Measurements from ENCODE around the gene EZH2.

The EZH2 gene

GRCh38 chr7:148789220-148789619 is 94.9 kb downstream of the EZH2 start:
- POLR2A ChIA-PET = no interaction called here
- no peak for DNase-seq (ENCODE audit: extremely low spot score)
- no peak for TF ChIP-seq TARDBP (IDR thresholded peaks at IDR 0.05)
- TF ChIP-seq ZNF384 (IDR thresholded peaks at IDR 0.05) = no peak
- no peak for TF ChIP-seq LEF1 (IDR thresholded peaks at IDR 0.05; ENCODE audit: borderline replicate concordance)
- no peak for TF ChIP-seq NFRKB (IDR thresholded peaks at IDR 0.05)
- TF ChIP-seq L3MBTL2 (conservative IDR thresholded peaks at IDR 0.05) = no peak
- TF ChIP-seq SP1 (IDR thresholded peaks at IDR 0.05) = no peak
- TF ChIP-seq SUZ12 (IDR thresholded peaks at IDR 0.05) = no peak
- TF ChIP-seq HDGF (IDR thresholded peaks at IDR 0.05; ENCODE audit: borderline replicate concordance) = no peak
- TF ChIP-seq FOXK2 (IDR thresholded peaks at IDR 0.05) = no peak
- no peak for TF ChIP-seq PKNOX1 (IDR thresholded peaks at IDR 0.05)
- TF ChIP-seq FOXA1 (IDR thresholded peaks at IDR 0.05) = no peak
- no peak for TF ChIP-seq ARNT (IDR thresholded peaks at IDR 0.05)
- no peak for TF ChIP-seq CTBP1 (IDR thresholded peaks at IDR 0.05; ENCODE audit: borderline replicate concordance)
- TF ChIP-seq BHLHE40 (IDR thresholded peaks at IDR 0.05; ENCODE audit: borderline replicate concordance) = no peak
- CTCF ChIA-PET = no interaction called here

GRCh38 chr7:148787571-148788295 is 96.4 kb downstream of the EZH2 start:
- POLR2A ChIA-PET = no interaction called here

DNA sequence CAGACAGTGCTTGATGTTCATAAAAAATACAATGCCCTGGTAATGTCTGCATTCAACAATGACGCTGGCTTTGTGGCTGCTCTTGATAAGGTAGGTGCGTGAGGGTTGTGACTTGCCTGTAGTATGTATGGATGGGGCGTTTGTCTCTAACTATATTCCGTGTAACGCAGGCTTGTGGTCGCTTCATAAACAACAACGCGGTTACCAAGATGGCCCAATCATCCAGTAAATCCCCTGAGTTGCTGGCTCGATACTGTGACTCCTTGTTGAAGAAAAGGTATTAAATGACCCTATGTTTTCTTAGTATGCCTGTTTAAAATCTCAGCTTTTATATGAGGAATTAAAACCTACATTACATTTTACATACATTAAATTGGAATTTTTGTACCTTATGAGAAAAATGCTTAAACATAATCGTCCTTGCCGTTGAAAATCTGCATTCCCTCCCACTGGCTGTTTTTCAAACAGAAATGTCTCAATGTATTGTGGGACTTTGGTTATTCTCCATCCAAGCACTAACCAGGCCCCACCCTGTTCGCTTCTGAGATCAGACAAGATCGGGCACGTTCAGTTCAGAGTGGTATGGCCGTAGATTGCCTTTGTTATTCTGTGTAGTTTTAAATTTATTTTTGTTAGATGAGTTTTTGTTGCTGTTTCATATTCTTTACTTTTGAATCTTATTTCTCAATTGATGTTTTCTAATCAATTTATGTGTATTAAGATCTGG is 100.1 kb downstream of the EZH2 start:
- CTCF ChIA-PET = interaction anchor here (0.7 to 1.2 kb wide), 2 partner anchors 46 to 72 kb away, joined by 3 read pairs; no protein-coding TSS in a partner anchor
- TF ChIP-seq SUZ12 (IDR thresholded peaks at IDR 0.05) (no peak), SP1 (IDR thresholded peaks at IDR 0.05) (no peak), CTBP1 (IDR thresholded peaks at IDR 0.05; ENCODE audit: borderline replicate concordance) (no peak), TARDBP (IDR thresholded peaks at IDR 0.05) (no peak), ARNT (IDR thresholded peaks at IDR 0.05) (no peak)
- no peak for DNase-seq (ENCODE audit: extremely low spot score)
- POLR2A ChIA-PET = no interaction called here

More at GRCh38 chr7:148787571-148788295, 96.4 kb downstream of the EZH2 start:
- no peak for DNase-seq (ENCODE audit: extremely low spot score)
- CTCF ChIA-PET = interaction anchor here (0.8 kb wide), 1 partner anchor 33 kb away, joined by 3 read pairs; no protein-coding TSS in a partner anchor
- TF ChIP-seq LEF1 (IDR thresholded peaks at IDR 0.05; ENCODE audit: borderline replicate concordance) (no peak), CTBP1 (IDR thresholded peaks at IDR 0.05; ENCODE audit: borderline replicate concordance) (no peak), L3MBTL2 (conservative IDR thresholded peaks at IDR 0.05) (no peak), TARDBP (IDR thresholded peaks at IDR 0.05) (no peak), FOXA1 (IDR thresholded peaks at IDR 0.05) (no peak), HDGF (IDR thresholded peaks at IDR 0.05; ENCODE audit: borderline replicate concordance) (no peak), ARNT (IDR thresholded peaks at IDR 0.05) (no peak), FOXM1 (IDR thresholded peaks at IDR 0.05; ENCODE audit: borderline replicate concordance) (no peak), NFRKB (IDR thresholded peaks at IDR 0.05) (no peak)

DNA sequence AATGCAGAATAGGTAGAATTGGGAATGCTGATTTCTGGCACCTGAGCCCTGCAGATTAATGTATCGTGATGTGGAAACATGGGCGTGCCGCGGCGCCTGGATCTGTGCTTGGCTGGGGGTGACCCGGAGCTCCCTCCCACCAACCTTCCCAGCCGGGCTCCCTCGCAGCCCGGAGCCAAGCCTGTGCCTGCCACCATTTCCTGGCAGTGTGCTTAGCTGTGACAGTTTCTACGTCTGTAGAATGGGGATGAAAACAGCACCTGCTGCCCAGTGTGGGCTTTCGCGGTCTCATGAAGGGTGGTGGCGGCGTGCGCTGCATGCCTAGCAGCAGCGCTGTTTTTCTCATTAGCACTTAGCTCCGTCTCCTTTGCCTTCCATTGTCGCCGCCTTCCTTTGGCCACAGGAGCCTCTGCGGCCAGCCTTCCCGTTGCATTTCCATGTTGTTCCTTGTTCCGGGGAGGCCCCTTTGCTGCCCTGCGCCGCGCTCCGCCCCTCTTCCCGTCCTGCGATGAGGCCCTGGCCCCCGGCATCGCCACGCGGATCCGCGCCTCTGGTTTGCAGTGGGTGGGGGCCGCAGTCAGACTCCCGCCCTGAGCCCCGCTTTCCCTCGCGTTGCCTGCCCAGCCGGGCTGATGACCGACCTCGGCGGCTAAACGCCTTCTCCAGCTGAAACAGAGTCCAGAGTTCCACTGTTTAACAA is 101.2 kb downstream of the EZH2 start:
- ChIA-PET POLR2A (no interaction called here), CTCF (interaction anchor here (1.1 kb wide), 1 partner anchor 180 kb away, joined by 3 read pairs; no protein-coding TSS in a partner anchor)
- TF ChIP-seq L3MBTL2 (conservative IDR thresholded peaks at IDR 0.05) (no peak), HDGF (IDR thresholded peaks at IDR 0.05; ENCODE audit: borderline replicate concordance) (no peak), PKNOX1 (IDR thresholded peaks at IDR 0.05) (no peak), ZNF384 (IDR thresholded peaks at IDR 0.05) (no peak), NFRKB (IDR thresholded peaks at IDR 0.05) (no peak), CTBP1 (IDR thresholded peaks at IDR 0.05; ENCODE audit: borderline replicate concordance) (no peak)
- DNase-seq (ENCODE audit: extremely low spot score) = no peak

- ChIA-PET CTCF (interaction anchor here (0.6 kb wide), 1 partner anchor 121 kb away, joined by 3 read pairs; no protein-coding TSS in a partner anchor), POLR2A (no interaction called here)
These were observed 109.6 kb downstream of the EZH2 start for GRCh38 chr7:148774471-148774870.

More at GRCh38 chr7:148774471-148774870, 109.6 kb downstream of the EZH2 start:
- TF ChIP-seq ZNF384 (IDR thresholded peaks at IDR 0.05) (no peak), TARDBP (IDR thresholded peaks at IDR 0.05) (no peak), FOXA1 (IDR thresholded peaks at IDR 0.05) (no peak), PKNOX1 (IDR thresholded peaks at IDR 0.05) (no peak), SUZ12 (IDR thresholded peaks at IDR 0.05) (no peak), FOXM1 (IDR thresholded peaks at IDR 0.05; ENCODE audit: borderline replicate concordance) (no peak), FOXK2 (IDR thresholded peaks at IDR 0.05) (no peak), ARNT (IDR thresholded peaks at IDR 0.05) (no peak), CTBP1 (IDR thresholded peaks at IDR 0.05; ENCODE audit: borderline replicate concordance) (no peak), ELF4 (IDR thresholded peaks at IDR 0.05) (no peak), L3MBTL2 (conservative IDR thresholded peaks at IDR 0.05) (no peak), HDGF (IDR thresholded peaks at IDR 0.05; ENCODE audit: borderline replicate concordance) (no peak)
- no peak for DNase-seq (ENCODE audit: extremely low spot score)
